H1 (cell line): ENCODE results near the gene SYT14. TPM values are rescaled to one million over a fixed set of nuclear protein-coding genes. Genes with fewer than 3 reads are reported as not detected.

Experiments
- CTCF ChIA-PET: fragments of 300-600 bp; sonication (Branson Sonifier 250); formaldehyde crosslinking; loops from one replicate; lab custom pipeline; 2021; ENCODE audit not compliant: partially characterized antibody; lab: Charles Lee
- POLR2A ChIA-PET: fragments of 300-600 bp; sonication (Branson Sonifier 250); formaldehyde crosslinking; loops from one replicate; lab custom pipeline; 2021; ENCODE audit warnings: inconsistent platforms; ENCODE audit not compliant: partially characterized antibody; lab: Charles Lee
- DNase-seq, 2 experiments: peaks; one replicate each; pipeline versions ENCODE4 v3.0.0 to v3.0.0-alpha.2; 2010 to 2022; ENCODE audit warnings: low spot score in 2 of 2, low read depth in 1 of 2, mixed read lengths in 1 of 2
- FAIRE-seq: peaks from 2 replicates; lab custom pipeline; 2011; peaks lifted over from hg19 to GRCh38; lab: Jason Lieb, UNC
- H2AFZ ChIP-seq: 2 replicates; pipeline ENCODE4 v1.8.1; 2012; ENCODE audit warnings: low read length, inconsistent platforms
- H2AK5ac ChIP-seq: 2 replicates; pipeline ENCODE4 v1.6.1; 2013; ENCODE audit warnings: low read depth, low read length
- H2BK120ac ChIP-seq: replicated peaks from 2 replicates; pipeline ENCODE3; 2013; ENCODE audit warnings: low read depth, low read length, inconsistent platforms
- H2BK12ac ChIP-seq: 2 replicates; pipeline ENCODE4 v1.6.1; 2013; ENCODE audit warnings: low read depth, low read length
- H2BK15ac ChIP-seq: 2 replicates; pipeline ENCODE4 v1.6.1; 2013; ENCODE audit warnings: low read length
- H2BK20ac ChIP-seq: 2 replicates; pipeline ENCODE4 v1.6.1; 2013; ENCODE audit warnings: low read length
- H2BK5ac ChIP-seq: 2 replicates; pipeline ENCODE4 v1.6.1; 2013; ENCODE audit warnings: low read depth, low read length
- H3K14ac ChIP-seq: 2 replicates; pipeline ENCODE4 v1.6.1; 2013; ENCODE audit warnings: inconsistent platforms; ENCODE audit not compliant: insufficient read length
- H3K18ac ChIP-seq: 2 replicates; pipeline ENCODE4 v1.6.1; 2013; ENCODE audit warnings: low read length; ENCODE audit errors: extremely low read depth
- H3K23ac ChIP-seq: 2 replicates; pipeline ENCODE4 v1.6.1; 2013; ENCODE audit warnings: inconsistent platforms; ENCODE audit not compliant: insufficient read length
- H3K23me2 ChIP-seq: 2 replicates; pipeline ENCODE4 v1.6.1; 2013; ENCODE audit warnings: low read depth, low read length
- H3K27ac ChIP-seq: 2 replicates; pipeline ENCODE4 v1.6.1; 2011; ENCODE audit warnings: low read depth, low read length, inconsistent platforms
- H3K27me3 ChIP-seq, 4 experiments: replicated peaks in 1 of 4; 1 replicate in 1 of 4; 2 replicates in 3 of 4; pipeline versions ENCODE4 v1.6.1 to v1.8.1; 2011 to 2013; ENCODE audit warnings: low read length in 3 of 4, mild to moderate bottlenecking in 3 of 4, inconsistent platforms in 2 of 4, mixed read lengths in 2 of 4, moderate library complexity in 1 of 4; ENCODE audit not compliant: control insufficient read depth in 3 of 4, insufficient read depth in 3 of 4; ENCODE audit errors: extremely low read depth in 1 of 4
- H3K36me3 ChIP-seq, 4 experiments: 2 replicates each; pipeline versions ENCODE4 v1.6.1 to v1.8.1; 2011 to 2013; ENCODE audit warnings: mild to moderate bottlenecking in 4 of 4, low read length in 3 of 4, moderate library complexity in 2 of 4, control low read depth in 1 of 4, inconsistent platforms in 1 of 4; ENCODE audit not compliant: insufficient read depth in 4 of 4, control insufficient read depth in 2 of 4
- H3K4ac ChIP-seq: replicated peaks from 2 replicates; pipeline ENCODE3; 2013; ENCODE audit warnings: low read length, low read depth, mixed read lengths, inconsistent platforms; ENCODE audit not compliant: insufficient read length
- H3K4me1 ChIP-seq, 4 experiments: replicated peaks in 1 of 4; 1 replicate in 1 of 4; 2 replicates in 3 of 4; pipeline versions ENCODE4 v1.6.1 to v1.8.1; 2011 to 2013; ENCODE audit warnings: low read length in 3 of 4, inconsistent platforms in 2 of 4, mixed read lengths in 1 of 4; ENCODE audit not compliant: insufficient read depth in 4 of 4, control insufficient read depth in 3 of 4
- H3K4me2 ChIP-seq, 2 experiments: 2 replicates each; pipeline versions ENCODE4 v1.6.1 to v1.8.1; 2011 to 2013; ENCODE audit warnings: low read depth in 2 of 2, low read length in 2 of 2, control low read depth in 1 of 2, inconsistent platforms in 1 of 2, mild to moderate bottlenecking in 1 of 2; ENCODE audit not compliant: insufficient read depth in 1 of 2
- H3K4me3 ChIP-seq, 4 experiments: fragments of 200-600, 300-600 bp in 1 of 4; sonication (generic), shearing (Covaris generic), sonication (Bioruptor Twin) in 1 of 4; 2 replicates each; pipeline versions ENCODE4 v1.5.1 to v1.8.1; 2011 to 2016; ENCODE audit warnings: low read length in 4 of 4, low read depth in 3 of 4, control low read depth in 2 of 4, inconsistent platforms in 2 of 4, mild to moderate bottlenecking in 2 of 4, mixed read lengths in 1 of 4, moderate library complexity in 1 of 4; ENCODE audit not compliant: insufficient read depth in 2 of 4; ENCODE audit errors: extremely low read depth in 1 of 4
- H3K56ac ChIP-seq: replicated peaks from 2 replicates; pipeline ENCODE3; 2013; ENCODE audit warnings: low read depth, mild to moderate bottlenecking, mixed read lengths, low read length, inconsistent platforms; ENCODE audit not compliant: insufficient read length
- H3K79me1 ChIP-seq: 2 replicates; pipeline ENCODE4 v1.6.1; 2013; ENCODE audit warnings: low read depth, low read length, control low read depth
- H3K79me2 ChIP-seq, 2 experiments: 2 replicates each; pipeline versions ENCODE4 v1.6.1 to v1.8.1; 2012 to 2013; ENCODE audit warnings: low read length in 2 of 2, mild to moderate bottlenecking in 2 of 2, inconsistent platforms in 1 of 2; ENCODE audit not compliant: insufficient read depth in 2 of 2, control insufficient read depth in 1 of 2
- H3K9ac ChIP-seq, 4 experiments: replicated peaks in 1 of 4; 1 replicate in 1 of 4; 2 replicates in 3 of 4; pipeline versions ENCODE4 v1.6.1 to v1.8.1; 2011 to 2013; ENCODE audit warnings: low read depth in 3 of 4, low read length in 3 of 4, control low read depth in 2 of 4, mild to moderate bottlenecking in 2 of 4, moderate library complexity in 2 of 4, inconsistent platforms in 1 of 4; ENCODE audit errors: extremely low read depth in 1 of 4
- H3K9me3 ChIP-seq, 2 experiments: 2 replicates each; pipeline versions ENCODE4 v1.6.1 to v1.8.1; 2012 to 2013; ENCODE audit warnings: mild to moderate bottlenecking in 2 of 2, moderate library complexity in 2 of 2, control low read depth in 1 of 2, inconsistent platforms in 1 of 2, low read depth in 1 of 2, low read length in 1 of 2, mixed read lengths in 1 of 2; ENCODE audit not compliant: insufficient read depth in 2 of 2
- H4K20me1 ChIP-seq, 2 experiments: replicated peaks in 1 of 2; 2 replicates each; pipeline versions ENCODE3 to v1.8.1; 2011 to 2013; ENCODE audit warnings: inconsistent platforms in 2 of 2, low read length in 2 of 2, mild to moderate bottlenecking in 1 of 2; ENCODE audit not compliant: insufficient read depth in 2 of 2, control insufficient read depth in 1 of 2
- H4K5ac ChIP-seq: 2 replicates; pipeline ENCODE4 v1.6.1; 2013; ENCODE audit warnings: low read length, low read depth, mixed read lengths, inconsistent platforms; ENCODE audit not compliant: insufficient read length
- H4K8ac ChIP-seq: 2 replicates; pipeline ENCODE4 v1.8.0; 2013; ENCODE audit warnings: mild to moderate bottlenecking, moderate library complexity, low read length, inconsistent platforms; ENCODE audit not compliant: insufficient read depth; ENCODE audit errors: extremely low read depth
- H4K91ac ChIP-seq: replicated peaks from 2 replicates; pipeline ENCODE3; 2013; ENCODE audit warnings: low read length, mixed read lengths, inconsistent platforms; ENCODE audit not compliant: insufficient read length
- ATF2 ChIP-seq: IDR thresholded peaks from 2 replicates; pipeline ENCODE4 v1.6.1; 2012; ENCODE audit warnings: low read length, inconsistent platforms
- BCL11A ChIP-seq, 2 experiments: IDR thresholded peaks; one replicate each; pipeline ENCODE4 v1.6.1; 2011; ENCODE audit warnings: low read depth in 2 of 2, low read length in 2 of 2, mild to moderate bottlenecking in 2 of 2
- BRCA1 ChIP-seq: IDR thresholded peaks from 2 replicates; pipeline ENCODE4 v1.6.1; 2012; ENCODE audit warnings: low read depth, low read length, improper control_type of control experiment
- CBX5 ChIP-seq: fragments of 300-800, 300-1000 bp; sonication (generic); IDR thresholded peaks from 2 replicates; pipeline ENCODE4 v1.7.1; 2016; ENCODE audit warnings: antibody characterized with exemption, low read length, low read depth
- HDAC2 ChIP-seq, 2 experiments: fragments of 300-600 bp in 1 of 2; sonication (generic) in 1 of 2; IDR thresholded peaks; 2 replicates each; pipeline ENCODE4 v1.6.1; 2011 to 2012; ENCODE audit warnings: low read depth in 2 of 2, low read length in 2 of 2, mild to moderate bottlenecking in 2 of 2, moderate library complexity in 2 of 2, borderline replicate concordance in 1 of 2, inconsistent platforms in 1 of 2
- KDM1A ChIP-seq: fragments of 200-600, 300-600 bp; sonication (generic); IDR thresholded peaks from 2 replicates; pipeline ENCODE4 v1.7.1; 2016; ENCODE audit warnings: mild to moderate bottlenecking, low read length, borderline replicate concordance
- KDM5A ChIP-seq: fragments of 200-600 bp; IDR thresholded peaks from 2 replicates; pipeline ENCODE4 v1.7.1; 2012; ENCODE audit warnings: mild to moderate bottlenecking, low read length, inconsistent platforms, mixed read lengths
- MAFK ChIP-seq: IDR thresholded peaks from 2 replicates; pipeline ENCODE4 v1.6.1; 2012; ENCODE audit warnings: low read depth, mild to moderate bottlenecking, improper control_type of control experiment, low read length
- NRF1 ChIP-seq: IDR thresholded peaks from 2 replicates; pipeline ENCODE4 v1.6.1; 2011; ENCODE audit warnings: mild to moderate bottlenecking, low read depth, low read length, improper control_type of control experiment
- POLR2AphosphoS5 ChIP-seq: IDR thresholded peaks from 2 replicates; pipeline ENCODE4 v1.6.1; 2011; ENCODE audit warnings: low read depth, low read length
- SIN3A ChIP-seq, 2 experiments: IDR thresholded peaks in 1 of 2; conservative IDR thresholded peaks in 1 of 2; 2 replicates each; pipeline ENCODE4 v1.6.1; 2011 to 2012; ENCODE audit warnings: low read length in 2 of 2, improper control_type of control experiment in 1 of 2, low read depth in 1 of 2, mild to moderate bottlenecking in 1 of 2
- SRF ChIP-seq: IDR thresholded peaks from 2 replicates; pipeline ENCODE4 v1.6.1; 2011; ENCODE audit warnings: mild to moderate bottlenecking, low read depth, low read length, moderate library complexity
- WGBS, 2 experiments: shearing (Covaris generic) in 1 of 2; methylation state at CpG; one replicate each; pipeline versions ENCODE4 v1.1.6 to v1.1.7; 2013 to 2015; ENCODE audit warnings: low lambda C conversion rate in 2 of 2, mixed read lengths in 2 of 2, inconsistent platforms in 1 of 2, low coverage in 1 of 2, missing lambda C conversion rate in 1 of 2; ENCODE audit not compliant: insufficient replicate concordance in 2 of 2, insufficient coverage in 1 of 2, insufficient read length in 1 of 2; ENCODE audit errors: extremely low coverage in 1 of 2, missing lambda C conversion rate in 1 of 2; 5-methylcytosine and 5-hydroxymethylcytosine counted together
- polyA plus RNA-seq, 7 experiments: library from polyadenylated mRNA; depleted of rRNA in 3 of 7; stranded (reverse) in 5 of 7; unstranded in 2 of 7; fragments of >200 nt in 5 of 7; fragments of 200-250 nt in 2 of 7; gene quantifications; 1 replicate in 5 of 7; 2 replicates in 1 of 7; 4 replicates in 1 of 7; pipeline versions ENCODE4 v1.2.1 to v1.2.3, GENCODE V29; 2011 to 2013; ENCODE audit warnings: missing spikeins in 2 of 7, mixed read lengths in 2 of 7
- total RNA-seq: library from RNA; stranded (reverse); fragmentation: NEBNext Ultra II Directional; extraction: Animal tissue kit (Norgen Biotek cat#: 25700); gene quantifications from 2 replicates; pipeline ENCODE4 v1.2.1, GENCODE V29; 2021

The SYT14 gene
- total and polyA plus RNA-seq, 2 of the 8 experiments (the other 6 are each of a cell fraction or from before 2014, with no cell fraction given): 2.3 to 18.4 TPM

GRCh38 chr1:209901211-209901610 is 36.8 kb upstream of the SYT14 start:
- 85% methylated on average over 2 of the region's 2 CpGs; no CpG with 5 or more reads in 1 of the 2 experiments for whole genome bisulfite sequencing, 2 experiments
- CTCF ChIA-PET: interaction anchor here (0.6 to 2.7 kb wide), 6 partner anchors 12 to 122 kb away, joined by 3 to 18 read pairs (median 10); no protein-coding TSS in a partner anchor
- no peak for DNase-seq
- Histone ChIP-seq H2BK5ac (no peak overlapping the region), H3K79me1 (no peaks in the 10 kb centered on the region), H3K4me3 (no peak overlapping the region), H2AK5ac (no peak overlapping the region), H4K8ac (no peak overlapping the region), H3K23ac (no peak overlapping the region), H3K23me2 (no peaks in the 10 kb centered on the region), H3K56ac (no peak overlapping the region), H4K5ac (no peak overlapping the region), H2BK120ac (no peak overlapping the region), H2BK15ac (no peak overlapping the region), H3K18ac (no peak overlapping the region), H3K9ac (no peak overlapping the region), H3K27me3 (no peaks in the 10 kb centered on the region), H4K20me1 (no peaks in the 10 kb centered on the region), H3K9me3 (no peaks in the 10 kb centered on the region), H3K4ac (no peak overlapping the region), H3K4me2 (no peak overlapping the region), H3K79me2 (no peaks in the 10 kb centered on the region), H2AFZ (no peak overlapping the region), H3K27ac (no peak overlapping the region), H2BK20ac (no peak overlapping the region), H4K91ac (no peak overlapping the region), H3K36me3 (no peaks in the 10 kb centered on the region), H3K4me1 (no peaks in the 10 kb centered on the region), H2BK12ac (no peak overlapping the region), H3K14ac (no peak overlapping the region)
- FAIRE-seq: no peak
- POLR2A ChIA-PET: no interaction called here
- no peak for TF ChIP-seq HDAC2 (IDR thresholded peaks at IDR 0.05; ENCODE audit: borderline replicate concordance in 1 of 2, low read depth in 2 of 2, low read length in 2 of 2)
- no peak for TF ChIP-seq POLR2AphosphoS5
- TF ChIP-seq BRCA1: no peak
- no peak for TF ChIP-seq BCL11A (IDR thresholded peaks at IDR 0.05; ENCODE audit: low read depth in 2 of 2, low read length in 2 of 2)
- TF ChIP-seq NRF1: no peak
- TF ChIP-seq CBX5: no peak
- no peak for TF ChIP-seq KDM5A
- TF ChIP-seq SRF: no peak
- TF ChIP-seq KDM1A: no peak
- no peak for TF ChIP-seq ATF2
- TF ChIP-seq MAFK: no peak
- no peak for TF ChIP-seq SIN3A (conservative IDR thresholded peaks at IDR 0.05 in 1 of 2, IDR thresholded peaks at IDR 0.05 in 1 of 2; ENCODE audit: low read depth in 1 of 2, low read length in 2 of 2)
